K562 (cell line): ENCODE measurements around the gene SPATA21. TPM values are rescaled to one million over a fixed set of nuclear protein-coding genes. Genes with fewer than 3 reads are reported as not detected.

ENCODE experiments used
- ATAC-seq: fragments of 200-7000 bp; cut with Tn5 transposase; 3 replicates; pipeline ENCODE4 v1.9.1; 2020; ENCODE audit warnings: moderate library complexity
- BruUV-seq: library from RNA; stranded (reverse); fragments of 400-500 nt; replicated peaks from 2 replicates; lab custom pipeline; 2021; lab: Mats Ljungman, UMichigan
- CTCF ChIA-PET: fragments of 300-600 bp; formaldehyde crosslinking; extraction: SDS; loops from one replicate; lab custom pipeline; 2021; ENCODE audit warnings: low intra/inter-chr PET ratio; lab: Yijun Ruan, JAX
- POLR2A ChIA-PET: fragments of 300-600, 350-650 bp; sonication (Branson Sonifier 250); formaldehyde crosslinking; extraction: SDS; loops from one replicate; lab custom pipeline; 2021; ENCODE audit warnings: antibody characterized with exemption, inconsistent platforms; lab: Yijun Ruan, JAX
- DNase-seq, 4 experiments: peaks; one replicate each; pipeline versions ENCODE4 v3.0.0 to v3.0.0-alpha.2; 2011 to 2018; ENCODE audit warnings: low spot score in 3 of 4, mixed read lengths in 3 of 4; ENCODE audit errors: extremely low read depth in 1 of 4
- FAIRE-seq: peaks from 2 replicates; lab custom pipeline; 2011; peaks lifted over from hg19 to GRCh38; lab: Jason Lieb, UNC
- H2AFZ ChIP-seq: 2 replicates; pipeline ENCODE4 v1.6.0; 2011; ENCODE audit warnings: low read depth, low read length, control low read depth, inconsistent platforms
- H3K27ac ChIP-seq: fragments of 200-600 bp; 3 replicates; pipeline ENCODE4 v1.8.0; 2011; ENCODE audit warnings: low read depth, mild to moderate bottlenecking, control low read depth, inconsistent platforms, low read length, moderate library complexity, mixed read lengths; ENCODE audit errors: extremely low read depth
- H3K27me3 ChIP-seq, 2 experiments: fragments of 300-600 bp in 1 of 2; 2 replicates in 1 of 2; 3 replicates in 1 of 2; pipeline versions ENCODE4 v1.6.0 to v1.8.0; 2011; ENCODE audit warnings: inconsistent platforms in 2 of 2, low read length in 2 of 2, mild to moderate bottlenecking in 1 of 2, mixed read lengths in 1 of 2, moderate library complexity in 1 of 2; ENCODE audit not compliant: control insufficient read depth in 2 of 2, insufficient read depth in 2 of 2
- H3K36me3 ChIP-seq: fragments of 300-600 bp; 3 replicates; pipeline ENCODE4 v1.8.0; 2011; ENCODE audit warnings: mild to moderate bottlenecking, low read length, inconsistent platforms; ENCODE audit not compliant: control insufficient read depth, insufficient read depth
- H3K4me1 ChIP-seq, 2 experiments: fragments of 200-600 bp in 1 of 2; replicated peaks in 1 of 2; 2 replicates in 1 of 2; 3 replicates in 1 of 2; pipeline versions ENCODE4 v1.5.1 to v1.8.0; 2011; ENCODE audit warnings: inconsistent platforms in 2 of 2, low read length in 2 of 2, mild to moderate bottlenecking in 1 of 2, mixed read lengths in 1 of 2, moderate library complexity in 1 of 2; ENCODE audit not compliant: control insufficient read depth in 2 of 2, insufficient read depth in 2 of 2
- H3K4me2 ChIP-seq: 2 replicates; pipeline ENCODE4 v1.6.1; 2011; ENCODE audit warnings: low read length, control low read depth, inconsistent platforms, mixed read lengths; ENCODE audit not compliant: insufficient read depth
- H3K4me3 ChIP-seq: fragments of 200-600 bp; sonication (generic), shearing (Covaris generic); 2 replicates; pipeline ENCODE4 v1.5.1; 2016; ENCODE audit warnings: control low read depth, inconsistent platforms
- H3K79me2 ChIP-seq: fragments of 200-600 bp; 3 replicates; pipeline ENCODE4 v1.8.0; 2011; ENCODE audit warnings: low read length, inconsistent platforms; ENCODE audit not compliant: control insufficient read depth, insufficient read depth
- H3K9ac ChIP-seq, 2 experiments: 2 replicates each; pipeline versions ENCODE4 v1.6.0 to v1.6.1; 2011; ENCODE audit warnings: low read depth in 2 of 2, low read length in 2 of 2, control low read depth in 1 of 2, inconsistent platforms in 1 of 2, mild to moderate bottlenecking in 1 of 2, mixed read lengths in 1 of 2; ENCODE audit not compliant: insufficient read depth in 1 of 2
- H3K9me1 ChIP-seq: one replicate; pipeline ENCODE4 v1.6.0; 2011; ENCODE audit warnings: inconsistent platforms, mild to moderate bottlenecking, low read length, moderate library complexity; ENCODE audit not compliant: control insufficient read depth, insufficient read depth
- H3K9me3 ChIP-seq: replicated peaks from 2 replicates; pipeline ENCODE4 v1.5.1; 2011; ENCODE audit warnings: low read depth, low read length, inconsistent platforms; ENCODE audit not compliant: control insufficient read depth, insufficient read depth
- H4K20me1 ChIP-seq: replicated peaks from 2 replicates; pipeline ENCODE4 v1.6.1; 2011; ENCODE audit warnings: low read length, inconsistent platforms, mixed read lengths; ENCODE audit not compliant: control insufficient read depth, insufficient read depth
- DPF2 ChIP-seq: fragments of 450-650 bp; IDR thresholded peaks from 2 replicates; pipeline ENCODE4 v1.6.1; 2016
- RBM22 ChIP-seq: fragments of 200-400 bp; formaldehyde crosslinking; IDR thresholded peaks from 2 replicates; pipeline ENCODE4 v1.6.1; 2018; ENCODE audit warnings: low read length, low read depth; ENCODE audit not compliant: poor library complexity, severe bottlenecking
- SRF ChIP-seq, 2 experiments: fragments of 250-450, 450-650 bp in 1 of 2; sonication (Bioruptor Pico) in 1 of 2; sonication (generic) in 1 of 2; formaldehyde crosslinking; IDR thresholded peaks; 2 replicates each; pipeline versions ENCODE4 v1.5.0 to v1.5.1; 2020 to 2022; ENCODE audit warnings: mild to moderate bottlenecking in 1 of 2, missing genetic modification reagents in 1 of 2
- WGBS: fragments of 100-300 bp; shearing (Covaris generic); methylation state at CpG from one replicate; pipeline ENCODE4 v1.1.6; 2016; ENCODE audit warnings: low coverage, mixed read lengths; ENCODE audit not compliant: insufficient coverage; ENCODE audit errors: missing lambda C conversion rate; 5-methylcytosine and 5-hydroxymethylcytosine counted together
- in situ Hi-C: fragments of 300-500 bp; cut with MboI; formaldehyde crosslinking; loops from 4 replicates; pipeline ENCODE4 v1.15.0; 2018; ENCODE audit warnings: inconsistent platforms, mixed read lengths
- intact Hi-C: fragments of 100-400 bp; cut with micrococcal nuclease; formaldehyde crosslinking; loops from 2 replicates; pipeline ENCODE4 v1.14.2; 2022
- polyA plus RNA-seq, 8 experiments: library from polyadenylated mRNA; depleted of rRNA in 4 of 8; stranded (reverse) in 5 of 8; unstranded in 3 of 8; fragments of >200 nt; fragmentation: Nextera tagmentation in 2 of 8; fragmentation: Illumina TruSeq in 1 of 8; extraction: Ambion mirVana in 2 of 8; extraction: Trizol in 1 of 8; gene quantifications; 2 replicates each; pipeline versions ENCODE4 v1.2.1 to v1.2.3, GENCODE V29; 2011 to 2014; ENCODE audit warnings: inconsistent platforms in 1 of 8, missing spikeins in 1 of 8
- total RNA-seq, 7 experiments: library from RNA; depleted of rRNA in 6 of 7; stranded (reverse); fragments of >200 nt in 6 of 7; fragmentation: Illumina TruSeq in 2 of 7; extraction: Trizol in 2 of 7; gene quantifications; 2 replicates each; pipeline versions ENCODE4 v1.2.1 to v1.2.3, GENCODE V29; 2011 to 2021; ENCODE audit warnings: low replicate concordance in 1 of 7
- TF ChIP-seq, protein P1 (sequence below), 2 experiments: fragments of 450-650 bp in 1 of 2; sonication (generic) in 1 of 2; formaldehyde crosslinking in 1 of 2; IDR thresholded peaks in 1 of 2; conservative IDR thresholded peaks in 1 of 2; 2 replicates each; pipeline versions ENCODE4 v1.6.1 to v1.8.1; 2016 to 2023; ENCODE audit warnings: mild to moderate bottlenecking in 2 of 2, moderate library complexity in 2 of 2, inconsistent platforms in 1 of 2, missing genetic modification reagents in 1 of 2

The SPATA21 gene
- total and polyA plus RNA-seq, 9 of the 15 experiments (the other 6 are each of a cell fraction or from before 2014, with no cell fraction given) = 0.10 to 0.36 (median 0.13) TPM; not detected in 3

DNA sequence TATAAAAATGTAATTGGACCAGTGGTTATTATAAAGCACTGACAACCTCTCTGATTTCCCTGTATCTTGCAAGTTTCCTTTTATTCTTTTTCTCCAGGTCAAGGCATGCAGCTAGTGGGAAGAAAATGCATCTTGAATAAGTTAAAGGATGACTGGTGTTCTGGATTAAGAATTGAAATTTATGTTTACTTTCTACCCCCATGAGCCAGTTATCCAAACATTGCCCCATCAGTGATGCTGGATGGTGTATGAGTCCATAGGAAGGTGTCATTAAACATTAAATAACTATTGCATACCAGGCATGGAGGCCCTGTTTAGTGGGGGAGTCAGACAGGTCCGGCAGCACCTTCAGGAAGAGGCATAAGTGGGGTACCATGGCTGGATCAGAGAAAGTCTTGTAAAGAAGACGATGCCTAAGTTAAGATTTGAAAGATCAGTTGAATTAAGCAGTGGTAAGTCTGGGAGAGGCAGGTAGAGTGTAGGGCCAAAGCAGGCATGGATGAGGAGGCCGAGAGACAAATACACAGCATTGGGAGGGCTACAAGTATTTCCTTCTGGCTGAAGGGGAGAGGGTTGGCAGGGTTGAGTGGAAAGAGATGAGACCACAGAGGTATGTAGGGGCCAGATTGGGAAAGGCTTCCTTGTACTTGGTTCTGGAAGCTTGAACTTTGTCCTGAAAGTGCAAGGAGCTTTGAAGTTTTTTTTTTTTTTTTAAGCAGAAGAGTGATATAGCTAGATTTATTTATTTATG is 64.5 kb downstream of the SPATA21 start:
- Histone ChIP-seq H3K36me3 (peaks cover 29% of the 10 kb centered on the region; the same call in 2 of the 3 replicates), H3K79me2 (peaks cover 96% of the 10 kb centered on the region), H3K4me3 (no peak overlapping the region), H3K4me1 (peaks cover 16 to 31% of the 10 kb centered on the region in 2 experiments), H3K4me2 (no peak overlapping the region), H3K9me3 (no peaks in the 10 kb centered on the region), H3K27ac (no peak overlapping the region), H4K20me1 (peaks cover 60% of the 10 kb centered on the region), H3K9me1 (peaks cover 3% of the 10 kb centered on the region), H3K27me3 (no peaks in the 10 kb centered on the region), H2AFZ (no peak overlapping the region), H3K9ac (peak overlapping the region in 1 of 2 experiments; percentile 6; a peak in 1 of 4 replicates)
- 94% methylated on average over 3 of the region's 3 CpGs for WGBS
- ChIA-PET POLR2A (interaction anchor here (0.7 to 4.1 kb wide), 3 partner anchors 10 to 166 kb away, joined by 3 to 16 read pairs (median 4); no protein-coding TSS in a partner anchor), CTCF (no interaction called here)
- no peak for FAIRE-seq
- intact Hi-C loops (no loop called here), in situ Hi-C loops (no loop called here)
- DNase-seq = peak in 1 of 4 experiments; percentile 5
- BruUV-seq = no TSS peak
- ATAC-seq = no peak
- TF ChIP-seq SRF (CRISPR knock-in tag; IDR thresholded peaks at IDR 0.05) (no peak), RBM22 (no peak)

DNA sequence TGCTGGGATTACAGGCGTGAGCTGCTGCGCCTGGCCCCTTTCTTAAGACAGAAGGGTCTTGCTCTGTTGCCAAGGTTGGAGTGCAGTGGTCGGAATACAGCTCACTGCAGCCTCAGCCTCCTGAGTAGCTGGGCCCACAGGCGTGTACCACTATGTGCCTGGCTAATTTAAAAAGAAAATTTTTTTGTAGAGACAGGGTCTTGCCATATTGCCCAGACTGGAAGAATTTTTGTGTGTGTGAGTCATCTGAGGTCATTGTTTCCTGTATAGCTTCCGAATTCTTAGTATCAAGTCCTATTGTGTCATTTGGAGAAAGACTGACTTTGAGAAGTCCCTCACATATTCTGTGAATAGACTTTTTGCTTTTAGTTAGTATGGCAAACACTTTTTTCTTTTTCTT is 65.5 kb downstream of the SPATA21 start:
- H3K36me3 ChIP-seq = peaks cover 29% of the 10 kb centered on the region; the same call in 2 of the 3 replicates
- POLR2A ChIA-PET = no interaction called here
- no peak overlapping the region for H3K4me3 ChIP-seq
- no peak for FAIRE-seq
- H3K79me2 ChIP-seq = peaks cover 93% of the 10 kb centered on the region
- peak in 1 of 4 experiments; percentile 3 for DNase-seq
- H3K9me3 ChIP-seq = no peaks in the 10 kb centered on the region
- CTCF ChIA-PET = no interaction called here
- no peaks in the 10 kb centered on the region for H3K27me3 ChIP-seq
- no TSS peak for BruUV-seq
- intact Hi-C loops (no loop called here), in situ Hi-C loops (no loop called here)
- ATAC-seq = no peak
- 89% methylated on average over 5 of the region's 5 CpGs for WGBS
- H3K4me1 ChIP-seq = peaks cover 12 to 27% of the 10 kb centered on the region in 2 experiments
- H3K9me1 ChIP-seq = no peaks in the 10 kb centered on the region
- TF ChIP-seq, protein P1, sequence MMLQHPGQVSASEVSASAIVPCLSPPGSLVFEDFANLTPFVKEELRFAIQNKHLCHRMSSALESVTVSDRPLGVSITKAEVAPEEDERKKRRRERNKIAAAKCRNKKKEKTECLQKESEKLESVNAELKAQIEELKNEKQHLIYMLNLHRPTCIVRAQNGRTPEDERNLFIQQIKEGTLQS (IDR thresholded peaks at IDR 0.05) = peak; percentile 32
- TF ChIP-seq, protein P1 (CRISPR knock-in tag; conservative IDR thresholded peaks at IDR 0.05) = no peak
- no peak for TF ChIP-seq DPF2
- no peak overlapping the region for H2AFZ ChIP-seq
- no peak overlapping the region for H3K4me2 ChIP-seq
- H3K9ac ChIP-seq = no peak overlapping the region
- no peak overlapping the region for H3K27ac ChIP-seq
- peaks cover 54% of the 10 kb centered on the region for H4K20me1 ChIP-seq
